Cardiac muscle cell (in vitro differentiated cells and primary cell): Measurements from ENCODE around the gene SCUBE2. TPM values are rescaled to one million over a fixed set of nuclear protein-coding genes. Genes with fewer than 3 reads are reported as not detected.
"Not testable (repeated sequence)": the region's sequence is repeated elsewhere in the genome, so short reads cannot be mapped to it uniquely, and the experiment has no call there.

Experiments used
- DNase-seq, 2 donors: peaks; one replicate each; pipeline versions ENCODE4 v3.0.0 to v3.0.0-alpha.2; 2010 to 2017; ENCODE audit warnings: low read depth in 1 of 2, low spot score in 1 of 2
- H3K27ac ChIP-seq: fragments of 200-600 bp; sonication (generic); 2 replicates; pipeline ENCODE4 v1.5.1; 2016
- H3K27me3 ChIP-seq: fragments of 200-600 bp; sonication (generic); 2 replicates; pipeline ENCODE4 v1.6.0; 2016; ENCODE audit warnings: control low read depth
- H3K36me3 ChIP-seq: fragments of 200-600 bp; sonication (generic); 2 replicates; pipeline ENCODE4 v1.5.1; 2016; ENCODE audit warnings: control low read depth
- H3K4me1 ChIP-seq: fragments of 200-600 bp; sonication (generic); 2 replicates; pipeline ENCODE4 v1.8.1; 2017; ENCODE audit warnings: low read depth, mild to moderate bottlenecking, mixed run types
- H3K4me3 ChIP-seq: fragments of 200-600 bp; sonication (generic); 2 replicates; pipeline ENCODE4 v1.5.1; 2016; ENCODE audit warnings: mild to moderate bottlenecking
- H3K9me3 ChIP-seq: fragments of 200-600 bp; sonication (generic); 2 replicates; pipeline ENCODE4 v1.5.1; 2017; ENCODE audit warnings: low read depth, mild to moderate bottlenecking, control low read depth
- CTCF ChIP-seq: IDR thresholded peaks from 2 replicates; pipeline ENCODE4 v1.5.1; 2012; ENCODE audit warnings: low read depth, mild to moderate bottlenecking, low read length
- polyA plus RNA-seq: library from polyadenylated mRNA; unstranded; fragments of >200 nt; fragmentation: Nextera tagmentation; extraction: Ambion mirVana; gene quantifications from 2 replicates; pipeline ENCODE4 v1.2.1, GENCODE V29; 2016
- total RNA-seq: library from RNA; depleted of rRNA; stranded (reverse); fragments of >200 nt; gene quantifications from 2 replicates; pipeline ENCODE4 v1.2.3, GENCODE V29; 2016

SCUBE2 gene
- total and polyA plus RNA-seq, 2 experiments from 2014 or later: 0.21 TPM; not detected in 1

DNA sequence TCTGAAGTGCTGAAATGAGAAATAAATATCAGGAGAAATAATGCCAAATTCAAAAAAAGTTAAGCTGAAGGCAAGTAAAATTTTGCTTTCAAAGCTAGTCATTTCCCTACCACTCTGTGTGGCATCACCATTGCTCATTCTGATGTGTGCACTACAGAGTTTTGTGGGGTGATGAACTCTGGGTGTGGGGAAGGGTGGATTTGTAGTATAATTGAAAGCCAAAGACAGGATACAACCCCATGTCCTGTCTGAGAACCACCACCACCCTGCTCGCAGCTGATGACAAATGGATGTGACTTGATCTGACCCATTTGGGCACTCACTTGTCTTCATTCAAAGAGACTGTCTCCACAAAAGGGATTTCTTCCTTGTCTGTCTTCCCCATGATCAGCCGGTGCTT, 107.8 kb downstream of the SCUBE2 start:
- H3K27me3 ChIP-seq: no peaks in the 10 kb centered on the region

DNA sequence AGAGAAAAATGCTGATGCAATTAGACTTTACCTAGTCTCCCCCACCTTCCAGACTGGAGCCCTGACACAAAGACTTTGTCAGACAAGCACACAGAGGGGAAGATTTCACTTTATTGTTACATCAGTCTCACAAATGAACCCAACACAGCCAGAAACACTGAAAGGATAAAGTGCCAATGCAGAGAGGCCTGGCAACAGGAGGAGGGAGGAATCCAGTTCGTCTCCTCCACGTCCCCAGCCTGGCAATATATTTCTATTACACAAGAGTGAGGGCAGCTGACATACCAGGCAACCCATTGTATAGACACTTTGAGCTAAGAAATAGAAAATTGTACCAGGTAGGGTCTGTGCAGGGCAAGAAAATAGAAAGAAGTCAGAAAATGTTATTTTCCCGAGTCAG, 110.9 kb downstream of the SCUBE2 start:
- TF ChIP-seq CTCF: no peak
- no peaks in the 10 kb centered on the region for H3K4me1 ChIP-seq
- H3K27ac ChIP-seq: no peak overlapping the region
- no peak for DNase-seq
- H3K36me3 ChIP-seq: no peaks in the 10 kb centered on the region
- H3K27me3 ChIP-seq: no peaks in the 10 kb centered on the region
- H3K4me3 ChIP-seq: no peak overlapping the region
- no peaks in the 10 kb centered on the region for H3K9me3 ChIP-seq

More for the DNA sequence above, 107.8 kb downstream of the SCUBE2 start:
- Histone ChIP-seq H3K36me3 (no peaks in the 10 kb centered on the region), H3K27ac (no peak overlapping the region), H3K4me3 (no peak overlapping the region), H3K9me3 (no peaks in the 10 kb centered on the region), H3K4me1 (no peaks in the 10 kb centered on the region)
- DNase-seq: no peak
- no peak for TF ChIP-seq CTCF

DNA sequence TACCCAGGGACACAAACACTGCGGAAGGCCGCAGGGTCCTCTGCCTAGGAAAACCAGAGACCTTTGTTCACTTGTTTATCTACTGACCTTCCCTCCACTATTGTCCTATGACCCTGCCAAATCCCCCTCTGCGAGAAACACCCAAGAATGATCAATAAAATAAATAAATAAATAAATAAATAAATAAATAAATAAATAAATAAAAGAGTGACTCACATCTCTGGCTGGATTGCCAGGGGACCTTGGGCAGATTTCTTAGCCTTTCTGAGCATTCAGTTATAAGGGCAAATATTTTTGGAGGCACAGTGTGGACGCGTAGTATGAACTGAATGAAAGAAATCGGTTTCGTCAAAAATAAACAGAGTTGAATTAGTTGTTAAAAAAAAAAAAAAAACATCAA, 112.0 kb downstream of the SCUBE2 start:
- not testable (repeated sequence) for H3K27me3 ChIP-seq, DNase-seq, H3K27ac ChIP-seq, H3K4me3 ChIP-seq, H3K36me3 ChIP-seq, H3K4me1 ChIP-seq, H3K9me3 ChIP-seq

DNA sequence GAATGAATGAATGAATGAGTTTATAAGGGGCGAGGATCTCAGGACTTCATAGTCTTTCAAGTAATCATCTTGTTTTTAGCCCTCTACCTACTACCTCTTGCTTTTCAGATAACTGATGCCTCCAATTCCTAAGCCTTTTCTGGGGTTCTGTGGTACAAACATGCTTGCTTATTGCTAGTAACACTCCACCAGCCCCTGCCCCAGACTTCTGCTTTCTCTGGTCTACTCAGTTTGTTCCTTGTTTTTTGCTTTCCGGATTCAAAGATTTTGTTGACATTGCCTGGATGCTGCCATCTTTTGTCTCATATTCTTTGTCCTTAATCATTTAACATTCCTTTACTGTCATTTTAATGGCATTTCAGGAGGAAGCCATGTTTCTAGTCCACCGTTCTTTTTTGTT, 118.3 kb downstream of the SCUBE2 start:
- no peak for DNase-seq
- no peaks in the 10 kb centered on the region for H3K9me3 ChIP-seq
- no peak for TF ChIP-seq CTCF
- no peak overlapping the region for H3K27ac ChIP-seq
- H3K27me3 ChIP-seq: no peaks in the 10 kb centered on the region
- H3K4me3 ChIP-seq: no peak overlapping the region
- no peaks in the 10 kb centered on the region for H3K4me1 ChIP-seq
- no peaks in the 10 kb centered on the region for H3K36me3 ChIP-seq

- H3K27me3 ChIP-seq: no peaks in the 10 kb centered on the region
- no peak for DNase-seq
- no peaks in the 10 kb centered on the region for H3K4me1 ChIP-seq
- TF ChIP-seq CTCF: no peak
- no peak overlapping the region for H3K27ac ChIP-seq
- no peaks in the 10 kb centered on the region for H3K9me3 ChIP-seq
- H3K36me3 ChIP-seq: no peaks in the 10 kb centered on the region
- H3K4me3 ChIP-seq: no peak overlapping the region
Measured at GRCh38 chr11:8971924-8972316, 119.5 kb downstream of the SCUBE2 start.

DNA sequence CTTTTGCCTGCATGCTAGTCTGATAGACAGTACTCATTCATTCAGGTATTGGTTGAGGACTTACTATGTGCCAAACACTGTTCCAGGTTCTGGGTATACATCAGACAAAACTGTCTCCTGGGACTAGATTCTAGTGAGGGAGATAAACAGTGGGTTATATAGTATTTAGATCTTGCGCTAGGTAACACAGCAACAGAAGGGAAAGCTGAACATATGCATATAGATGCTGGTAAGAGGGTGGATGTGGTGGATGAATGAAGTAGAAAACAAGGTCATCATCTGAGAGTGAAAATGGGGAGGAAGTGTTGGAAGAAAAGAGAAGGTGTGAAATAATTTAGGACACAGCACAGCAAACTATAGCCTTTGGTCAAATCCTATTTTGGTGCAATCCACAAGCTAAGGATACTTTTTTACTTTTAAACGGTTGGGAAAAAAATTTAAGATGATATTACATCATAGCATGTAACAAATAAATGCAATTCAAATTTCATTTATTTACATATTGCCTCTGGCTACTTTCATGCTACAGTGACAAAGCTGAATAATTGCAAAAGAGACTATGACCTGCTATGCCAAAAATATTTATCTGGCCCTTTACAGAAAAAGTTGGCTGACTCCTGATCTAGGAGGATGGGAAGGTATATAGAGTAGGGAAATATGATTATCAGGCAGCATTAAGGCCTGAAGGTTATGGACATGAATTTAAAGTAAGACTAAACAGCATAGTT, 120.0 kb downstream of the SCUBE2 start:
- TF ChIP-seq CTCF: no peak
- no peaks in the 10 kb centered on the region for H3K4me1 ChIP-seq
- no peak for DNase-seq
- H3K36me3 ChIP-seq: no peaks in the 10 kb centered on the region
- H3K27me3 ChIP-seq: no peaks in the 10 kb centered on the region
- H3K27ac ChIP-seq: no peak overlapping the region
- no peak overlapping the region for H3K4me3 ChIP-seq
- H3K9me3 ChIP-seq: no peaks in the 10 kb centered on the region

Other genes with a start within 250 kb of the SCUBE2 start
- 26.2 and 33.7 TPM in 2 replicates for gene AKIP1, start 180.4 kb downstream of the SCUBE2 start, total RNA-seq
- 51.1 and 55.2 TPM in 2 replicates for gene AKIP1, start 180.4 kb downstream of the SCUBE2 start, polyA plus RNA-seq
- not detected in 2 replicates for gene C11orf16, start 158.7 kb downstream of the SCUBE2 start, total RNA-seq
- gene C11orf16, start 158.7 kb downstream of the SCUBE2 start, polyA plus RNA-seq: not detected in 2 replicates
- gene ASCL3, start 148.6 kb downstream of the SCUBE2 start, total RNA-seq: not detected in 2 replicates
- not detected in 2 replicates for gene ASCL3, start 148.6 kb downstream of the SCUBE2 start, polyA plus RNA-seq
- 15.4 and 20.9 TPM in 2 replicates for gene TMEM9B, start 127.2 kb downstream of the SCUBE2 start, total RNA-seq
- gene TMEM9B, start 127.2 kb downstream of the SCUBE2 start, polyA plus RNA-seq: 36.2 and 39.4 TPM in 2 replicates
- 2.1 and 2.5 TPM in 2 replicates for gene NRIP3, start 87.6 kb downstream of the SCUBE2 start, total RNA-seq
- gene NRIP3, start 87.6 kb downstream of the SCUBE2 start, polyA plus RNA-seq: 0.04 and 0.57 TPM in 2 replicates
- gene DENND5A, start 173.8 kb upstream of the SCUBE2 start, total RNA-seq: 120 and 196 TPM in 2 replicates
- gene DENND5A, start 173.8 kb upstream of the SCUBE2 start, polyA plus RNA-seq: 99.5 and 156 TPM in 2 replicates
- 77.0 and 95.7 TPM in 2 replicates for gene TMEM41B, start 223.0 kb upstream of the SCUBE2 start, total RNA-seq
- 62.2 and 63.3 TPM in 2 replicates for gene TMEM41B, start 223.0 kb upstream of the SCUBE2 start, polyA plus RNA-seq